Neural crest cell (in vitro differentiated cells): ENCODE data around the gene ZBTB38. TPM values are rescaled to one million over a fixed set of nuclear protein-coding genes. Genes with fewer than 3 reads are reported as not detected.

ENCODE experiments used
- DNase-seq: peaks from one replicate; pipeline ENCODE4 v3.0.0; 2021; ENCODE audit warnings: low read depth, mixed read lengths, low spot score
- H3K27ac Mint-ChIP-seq: one replicate; pipeline ENCODE4 v1.8.0; 2021; ENCODE audit warnings: mild to moderate bottlenecking, mixed read lengths; ENCODE audit not compliant: unreplicated experiment
- H3K27me3 Mint-ChIP-seq: 2 replicates; pipeline ENCODE4 v1.8.0; 2021; ENCODE audit warnings: low read depth, mild to moderate bottlenecking, mixed read lengths
- H3K36me3 Mint-ChIP-seq: 2 replicates; pipeline ENCODE4 v1.8.0; 2021; ENCODE audit warnings: low read depth, mild to moderate bottlenecking, mixed read lengths
- H3K4me1 Mint-ChIP-seq: 2 replicates; pipeline ENCODE4 v1.8.0; 2021; ENCODE audit warnings: mixed read lengths
- H3K4me3 Mint-ChIP-seq: one replicate; pipeline ENCODE4 v1.8.0; 2021; ENCODE audit warnings: mild to moderate bottlenecking, mixed read lengths
- H3K9me3 Mint-ChIP-seq: 2 replicates; pipeline ENCODE4 v1.8.0; 2021; ENCODE audit warnings: mixed read lengths
- CTCF ChIP-seq: fragments of 200-600 bp; sonication (generic); conservative IDR thresholded peaks from 2 replicates; pipeline ENCODE4 v1.5.0; 2021; ENCODE audit warnings: antibody characterized with exemption, mild to moderate bottlenecking
- total RNA-seq: library from RNA; stranded (reverse); gene quantifications from 2 replicates; pipeline ENCODE4 v1.2.1, GENCODE V29; 2021

Gene ZBTB38
- total RNA-seq, 1 donor from 2014 or later, result 27.9 TPM

DNA sequence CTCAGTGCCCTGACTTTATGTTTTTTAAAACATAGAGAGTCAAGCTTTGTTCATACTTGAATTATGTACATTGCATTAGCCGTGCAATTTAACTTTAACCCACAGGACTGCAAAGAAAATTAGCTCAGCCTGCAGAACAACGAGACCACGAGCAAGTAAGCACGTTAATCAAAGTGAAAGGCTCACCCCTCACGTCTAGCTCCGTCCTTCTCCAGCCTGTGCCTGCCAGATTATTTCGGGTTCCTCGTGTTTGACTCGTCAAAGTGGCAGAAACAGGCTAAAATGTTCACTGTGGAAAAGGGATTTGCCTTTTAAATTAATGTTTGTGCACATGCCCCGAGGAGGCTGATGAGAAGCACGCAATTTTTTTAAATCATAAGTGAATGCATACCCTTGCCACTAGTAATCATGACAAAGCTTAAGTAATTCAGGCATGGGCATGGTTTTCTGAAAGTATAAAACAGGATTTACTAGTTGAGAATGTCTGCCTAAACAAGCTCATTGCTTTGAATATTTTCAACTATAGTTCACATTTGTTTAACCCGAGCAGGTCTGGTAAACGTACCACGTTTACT lies 15.3 kb downstream of the ZBTB38 start:
- no peak overlapping the region for H3K4me3 Mint-ChIP-seq
- peaks cover 11% of the 10 kb centered on the region for H3K36me3 Mint-ChIP-seq
- TF ChIP-seq CTCF, result no peak
- no peak overlapping the region for H3K27ac Mint-ChIP-seq
- H3K9me3 Mint-ChIP-seq, result no peaks in the 10 kb centered on the region
- DNase-seq, result no peak
- H3K4me1 Mint-ChIP-seq, result peaks cover 29% of the 10 kb centered on the region
- H3K27me3 Mint-ChIP-seq, result no peaks in the 10 kb centered on the region

DNA sequence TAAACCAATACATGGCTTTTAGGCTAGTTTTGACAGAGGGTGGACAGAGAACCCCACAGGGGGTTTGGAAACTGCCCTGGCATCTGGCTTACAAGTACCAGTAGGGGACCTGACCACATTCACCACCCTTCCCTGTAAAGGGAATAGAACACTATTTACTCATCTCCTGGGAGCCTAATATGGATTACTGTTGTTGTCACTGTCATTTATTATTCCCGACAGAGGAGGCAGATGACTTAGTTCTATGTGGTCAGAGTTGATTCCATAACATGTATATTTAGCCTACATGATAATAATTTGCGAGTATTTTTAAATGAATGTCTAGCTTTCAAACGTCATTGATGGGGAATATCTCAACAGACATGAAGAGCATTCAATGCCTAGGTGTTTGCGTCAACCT lies 15.9 kb downstream of the ZBTB38 start:
- H3K4me3 Mint-ChIP-seq, result no peak overlapping the region
- TF ChIP-seq CTCF, result no peak
- no peak for DNase-seq
- no peaks in the 10 kb centered on the region for H3K27me3 Mint-ChIP-seq
- H3K27ac Mint-ChIP-seq, result no peak overlapping the region
- peaks cover 7% of the 10 kb centered on the region for H3K36me3 Mint-ChIP-seq
- no peaks in the 10 kb centered on the region for H3K9me3 Mint-ChIP-seq
- H3K4me1 Mint-ChIP-seq, result peaks cover 29% of the 10 kb centered on the region

DNA sequence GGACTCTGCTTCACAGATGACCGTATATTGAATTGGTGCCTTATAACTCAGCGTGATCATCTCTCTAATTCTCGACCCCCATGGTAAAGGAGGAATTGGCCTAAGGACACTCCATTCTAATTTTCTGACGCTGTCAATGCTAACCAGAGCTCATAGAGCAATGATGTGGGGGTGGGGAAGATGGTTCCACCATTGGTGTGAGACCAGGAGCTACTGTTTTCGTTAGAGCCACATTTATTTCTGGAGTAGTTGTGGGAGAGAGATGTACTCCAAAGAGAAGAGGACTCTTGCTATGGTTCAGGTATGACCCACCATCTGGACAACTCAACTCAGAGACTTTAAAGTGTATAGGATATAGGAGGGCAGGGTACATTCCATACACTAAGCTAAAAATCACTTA lies 16.3 kb downstream of the ZBTB38 start:
- H3K27me3 Mint-ChIP-seq, result no peaks in the 10 kb centered on the region
- no peaks in the 10 kb centered on the region for H3K9me3 Mint-ChIP-seq
- no peak for DNase-seq
- no peak overlapping the region for H3K27ac Mint-ChIP-seq
- H3K4me1 Mint-ChIP-seq, result peaks cover 32% of the 10 kb centered on the region
- H3K36me3 Mint-ChIP-seq, result peaks cover 7% of the 10 kb centered on the region
- H3K4me3 Mint-ChIP-seq, result no peak overlapping the region
- TF ChIP-seq CTCF, result no peak

DNA sequence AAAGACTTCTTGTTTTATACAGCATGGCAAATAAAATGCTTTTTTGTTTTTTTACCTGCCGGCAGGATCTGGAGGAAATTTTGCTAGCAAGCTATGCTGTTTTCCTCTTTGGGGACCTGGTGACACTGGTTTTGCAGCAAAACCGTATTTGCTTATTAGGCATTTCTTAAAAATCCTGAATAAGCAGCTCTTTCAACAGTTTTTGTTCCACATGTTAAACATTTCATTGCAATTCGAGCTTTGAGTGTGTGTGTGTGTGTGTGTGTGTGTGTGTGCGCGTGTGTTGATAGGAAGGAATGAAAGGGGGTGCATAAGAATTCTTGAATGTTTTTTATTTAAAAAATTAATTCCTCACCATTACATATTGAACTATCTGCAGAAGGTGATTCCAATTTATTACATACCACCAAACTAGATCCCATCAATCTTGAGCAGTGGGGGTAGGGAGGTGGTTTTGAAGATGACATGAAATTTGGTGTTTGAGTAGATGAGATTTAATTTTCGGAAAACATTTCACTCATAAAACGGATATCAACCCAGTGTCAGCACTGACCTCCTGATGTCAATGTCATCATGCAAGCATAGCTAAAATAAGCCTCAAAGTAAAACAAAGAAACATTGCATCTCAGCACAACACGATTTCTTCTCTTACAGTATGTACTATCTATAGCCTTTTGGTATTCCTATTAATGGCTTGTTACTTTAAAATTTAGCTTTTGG lies 17.3 kb downstream of the ZBTB38 start:
- DNase-seq, result no peak
- Mint-ChIP-seq H3K27ac (no peak overlapping the region), H3K4me1 (peaks cover 34% of the 10 kb centered on the region), H3K36me3 (peaks cover 8% of the 10 kb centered on the region), H3K9me3 (no peaks in the 10 kb centered on the region), H3K27me3 (no peaks in the 10 kb centered on the region), H3K4me3 (no peak overlapping the region)
- no peak for TF ChIP-seq CTCF

DNA sequence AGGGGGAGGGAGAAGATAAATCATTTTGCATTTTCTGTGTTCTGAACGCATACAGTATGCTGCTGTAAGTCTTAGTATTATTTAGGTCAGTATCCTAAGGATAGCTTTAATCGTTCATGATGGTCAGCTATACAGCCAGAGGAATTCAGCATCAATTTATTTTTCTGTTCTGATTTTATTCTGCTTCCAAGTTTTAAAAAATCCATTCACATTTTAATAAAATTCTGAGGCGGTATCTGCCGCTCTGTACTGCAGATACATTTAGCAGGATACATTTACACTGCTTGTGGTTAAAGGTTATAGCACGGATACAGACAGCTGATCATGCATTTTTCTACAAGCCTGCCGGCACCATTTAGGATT lies 17.8 kb downstream of the ZBTB38 start:
- Mint-ChIP-seq H3K9me3 (no peaks in the 10 kb centered on the region), H3K27ac (no peak overlapping the region), H3K4me1 (peaks cover 35% of the 10 kb centered on the region), H3K4me3 (no peak overlapping the region), H3K27me3 (no peaks in the 10 kb centered on the region), H3K36me3 (peaks cover 7% of the 10 kb centered on the region)
- no peak for DNase-seq
- TF ChIP-seq CTCF, result no peak
